ENCODE results near the gene VMP1. TPM values are rescaled to one million over a fixed set of nuclear protein-coding genes. Genes with fewer than 3 reads are reported as not detected.

Gene VMP1
- polyA plus RNA-seq, 3 donors from 2014 or later, result 61.5 to 81.4 (median 66.7) TPM

DNA sequence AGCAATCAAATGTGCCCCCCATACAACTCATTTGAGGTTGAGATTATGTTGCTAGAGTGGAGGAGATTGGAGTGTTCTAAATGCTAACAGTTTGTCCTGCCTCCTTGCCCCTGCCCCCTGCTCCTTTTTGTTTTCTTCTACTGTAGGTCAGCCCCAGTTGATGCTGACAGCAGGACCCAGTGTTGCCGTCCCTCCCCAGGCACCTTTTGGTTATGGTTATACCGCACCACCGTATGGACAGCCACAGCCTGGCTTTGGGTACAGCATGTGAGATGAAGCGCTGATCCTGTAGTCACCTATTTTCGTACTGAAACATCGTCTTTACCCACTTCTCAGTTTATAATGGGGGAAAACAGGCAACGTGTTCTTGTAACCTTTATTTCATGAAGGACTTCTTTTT is 13.9 kb upstream of the VMP1 start:
- no peak overlapping the region for H3K4me3 Mint-ChIP-seq
- peak overlapping the region in 3 of 6 donors; percentile 27 to 74 (median 38) for H3K27ac Mint-ChIP-seq
- no peaks in the 10 kb centered on the region for H3K9me3 Mint-ChIP-seq
- peaks cover 0 to 5% (median 0%) of the 10 kb centered on the region in 3 donors for H3K27me3 Mint-ChIP-seq (ENCODE audit: low read depth in 3 of 3)
- peaks cover 2 to 16% of the 10 kb centered on the region in 2 donors for H3K4me1 Mint-ChIP-seq
- no peak for DNase-seq
- H3K36me3 Mint-ChIP-seq, result peaks cover 12 to 34% (median 12%) of the 10 kb centered on the region in 3 donors

DNA sequence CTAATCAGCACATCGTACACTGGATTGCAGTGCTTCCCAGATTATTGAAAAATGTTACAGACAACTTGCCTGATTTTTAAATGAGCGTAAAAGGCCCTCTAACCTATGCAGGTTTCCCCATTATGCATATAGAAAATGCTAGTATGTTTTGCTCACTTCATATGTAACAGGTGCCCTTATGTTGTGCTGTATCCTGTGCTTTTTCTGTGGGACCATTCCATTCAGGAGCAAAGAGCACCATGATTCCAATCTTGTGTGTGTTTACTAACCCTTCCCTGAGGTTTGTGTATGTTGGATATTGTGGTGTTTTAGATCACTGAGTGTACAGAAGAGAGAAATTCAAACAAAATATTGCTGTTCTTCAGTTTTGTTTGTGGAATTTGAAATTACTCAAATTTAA is 13.1 kb upstream of the VMP1 start:
- Mint-ChIP-seq H3K4me3 (no peak overlapping the region), H3K4me1 (peaks cover 5 to 23% of the 10 kb centered on the region in 2 donors), H3K27ac (peak overlapping the region in 3 of 6 donors; percentile 1 to 9 (median 6)), H3K9me3 (no peaks in the 10 kb centered on the region), H3K27me3 (ENCODE audit: low read depth in 3 of 3) (peaks cover 0 to 5% (median 0%) of the 10 kb centered on the region in 3 donors), H3K36me3 (peaks cover 14 to 34% (median 18%) of the 10 kb centered on the region in 3 donors)
- DNase-seq, result no peak

DNA sequence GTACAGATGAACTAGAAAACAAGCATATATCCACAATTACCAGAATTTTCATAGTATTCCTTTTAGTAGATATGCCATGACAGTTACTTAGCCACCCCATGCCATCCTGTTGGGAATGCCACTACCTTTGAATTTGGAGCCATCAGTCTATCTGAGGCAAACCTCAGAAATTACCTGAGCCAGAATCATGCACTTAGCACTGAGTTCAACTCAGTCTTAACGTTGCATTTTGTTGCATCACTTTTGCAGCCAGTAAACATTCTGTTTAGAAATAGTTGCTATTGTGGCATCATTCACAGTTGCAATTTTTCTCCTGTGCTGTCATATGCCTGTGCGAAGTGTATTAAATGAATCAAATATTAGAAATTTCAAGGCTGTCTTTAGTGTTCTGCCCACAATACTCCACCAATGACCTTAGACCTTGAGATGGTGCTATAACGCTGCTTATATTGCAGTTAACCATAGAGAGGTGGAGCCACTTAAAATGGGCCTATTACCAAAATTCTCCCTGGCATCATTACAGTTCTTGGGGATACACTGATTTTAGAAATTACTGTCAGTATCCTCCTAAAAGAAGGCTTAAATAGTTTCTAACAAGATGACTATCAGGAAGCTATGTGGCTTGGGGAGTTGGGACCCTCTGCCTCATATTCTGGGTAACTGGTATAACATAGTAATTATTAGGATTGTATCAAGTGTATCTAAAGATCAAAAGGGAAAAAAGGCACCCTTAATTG is 11.3 kb upstream of the VMP1 start:
- Mint-ChIP-seq H3K27ac (peak overlapping the region in 1 of 6 donors; percentile 67), H3K9me3 (no peaks in the 10 kb centered on the region), H3K27me3 (ENCODE audit: low read depth in 3 of 3) (peaks cover 0 to 5% (median 0%) of the 10 kb centered on the region in 3 donors), H3K4me3 (no peak overlapping the region), H3K4me1 (peaks cover 12 to 37% of the 10 kb centered on the region in 2 donors), H3K36me3 (peaks cover 10 to 30% (median 12%) of the 10 kb centered on the region in 3 donors)
- DNase-seq, result no peak

DNA sequence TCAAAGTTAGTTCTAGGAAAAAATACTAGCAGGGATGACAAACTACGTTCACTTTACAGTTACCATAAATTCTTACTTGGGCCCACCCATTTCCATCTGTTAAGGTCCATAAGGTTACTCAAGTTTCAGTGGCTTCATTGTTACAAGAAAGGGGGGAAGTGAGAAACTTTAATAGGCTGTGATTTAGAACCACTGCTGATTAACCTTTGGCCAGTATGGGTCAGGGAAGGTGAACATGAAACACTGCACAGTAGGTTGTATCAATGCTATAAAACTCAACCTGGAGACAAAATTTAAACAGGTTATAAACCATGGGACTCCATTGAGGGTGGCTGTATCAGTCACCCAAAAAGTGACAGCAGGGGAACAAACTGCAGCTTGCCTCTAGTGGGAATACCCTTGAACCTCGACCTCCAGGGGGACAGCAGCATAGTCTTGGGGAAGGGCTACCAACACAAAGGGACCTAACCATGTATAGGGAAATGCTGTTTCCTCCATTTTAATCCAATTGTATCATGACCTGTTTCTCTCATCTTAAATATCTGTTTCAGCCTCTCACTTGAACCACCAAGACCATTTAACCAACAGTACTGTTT is 10.7 kb upstream of the VMP1 start:
- Mint-ChIP-seq H3K36me3 (peaks cover 9 to 26% (median 10%) of the 10 kb centered on the region in 3 donors), H3K27me3 (ENCODE audit: low read depth in 3 of 3) (peaks cover 0 to 5% (median 0%) of the 10 kb centered on the region in 3 donors)

GRCh38 chr17:59698143-59698542 is 9.3 kb upstream of the VMP1 start:
- no peak for DNase-seq
- Mint-ChIP-seq H3K27me3 (ENCODE audit: low read depth in 3 of 3) (peaks cover 0 to 5% (median 0%) of the 10 kb centered on the region in 3 donors), H3K36me3 (peaks cover 8 to 24% (median 10%) of the 10 kb centered on the region in 3 donors), H3K4me1 (peaks cover 16 to 47% of the 10 kb centered on the region in 2 donors), H3K27ac (peak overlapping the region in 3 of 6 donors; percentile 44 to 75 (median 60)), H3K9me3 (no peaks in the 10 kb centered on the region), H3K4me3 (no peak overlapping the region)

More for the DNA sequence above, 10.7 kb upstream of the VMP1 start:
- H3K9me3 Mint-ChIP-seq, result no peaks in the 10 kb centered on the region
- no peak overlapping the region for H3K4me3 Mint-ChIP-seq
- H3K27ac Mint-ChIP-seq, result peak overlapping the region in 5 of 6 donors; percentile 27 to 67 (median 40)
- peaks cover 12 to 38% of the 10 kb centered on the region in 2 donors for H3K4me1 Mint-ChIP-seq
- DNase-seq, result no peak

DNA sequence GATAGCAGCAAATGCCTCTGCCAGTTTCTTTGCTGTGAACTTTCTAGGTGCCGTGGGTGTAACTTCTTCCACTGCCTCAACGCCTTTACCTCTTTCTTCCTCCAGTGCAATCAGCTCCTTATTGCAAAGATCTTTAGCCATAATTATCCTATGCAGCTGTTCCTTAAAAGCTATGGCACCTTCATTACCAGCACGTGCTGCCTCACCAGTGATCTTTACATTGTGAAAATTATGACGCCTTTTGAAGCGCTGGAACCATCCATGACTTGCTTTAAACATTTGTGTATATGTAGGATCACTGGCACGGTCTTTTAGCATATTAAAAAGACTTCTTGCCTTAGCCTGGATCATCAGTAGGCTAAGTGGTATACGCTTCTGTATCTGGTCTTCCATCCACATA is 8.2 kb upstream of the VMP1 start:
- H3K36me3 Mint-ChIP-seq, result peaks cover 8 to 24% (median 10%) of the 10 kb centered on the region in 3 donors
- no peak overlapping the region for H3K4me3 Mint-ChIP-seq
- peak overlapping the region in 1 of 6 donors; percentile 22 for H3K27ac Mint-ChIP-seq
- H3K4me1 Mint-ChIP-seq, result peaks cover 18 to 52% of the 10 kb centered on the region in 2 donors
- H3K9me3 Mint-ChIP-seq, result no peaks in the 10 kb centered on the region
- H3K27me3 Mint-ChIP-seq (ENCODE audit: low read depth in 3 of 3), result peaks cover 0 to 3% (median 0%) of the 10 kb centered on the region in 3 donors
- no peak for DNase-seq

DNA sequence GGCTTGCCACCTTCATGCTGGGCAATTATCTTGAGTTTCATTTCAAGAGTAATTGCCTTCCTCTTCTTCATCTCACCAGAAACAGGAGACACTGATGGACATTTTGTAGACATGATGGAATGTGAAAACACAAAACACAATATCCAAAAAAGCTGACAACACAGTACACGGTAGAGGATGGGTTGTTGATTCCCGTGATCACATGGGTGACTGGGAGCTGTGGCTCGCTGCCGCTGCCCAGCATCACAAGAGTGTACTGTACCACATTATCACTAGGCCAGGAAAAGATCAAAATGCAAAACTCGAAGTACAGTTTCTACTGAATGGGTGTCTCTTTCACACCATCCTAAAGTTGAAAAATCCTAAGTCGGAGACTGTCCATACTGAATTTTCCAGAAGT is 7.7 kb upstream of the VMP1 start:
- Mint-ChIP-seq H3K4me3 (no peak overlapping the region), H3K27ac (peak overlapping the region in 2 of 6 donors; percentile 12 to 53), H3K9me3 (no peaks in the 10 kb centered on the region), H3K4me1 (peaks cover 23 to 56% of the 10 kb centered on the region in 2 donors), H3K36me3 (peaks cover 5 to 19% (median 8%) of the 10 kb centered on the region in 3 donors), H3K27me3 (ENCODE audit: low read depth in 3 of 3) (peaks cover 0 to 3% (median 0%) of the 10 kb centered on the region in 3 donors)
- DNase-seq, result no peak

- no peak for DNase-seq
- peaks cover 3 to 11% (median 11%) of the 10 kb centered on the region in 3 donors for H3K36me3 Mint-ChIP-seq
- H3K9me3 Mint-ChIP-seq, result no peaks in the 10 kb centered on the region
- peaks cover 1 to 9% (median 4%) of the 10 kb centered on the region in 3 donors for H3K27me3 Mint-ChIP-seq (ENCODE audit: low read depth in 3 of 3)
- peak overlapping the region in 2 of 6 donors; percentile 15 to 18 for H3K27ac Mint-ChIP-seq
- H3K4me1 Mint-ChIP-seq, result peaks cover 46 to 81% of the 10 kb centered on the region in 2 donors
- H3K4me3 Mint-ChIP-seq, result no peak overlapping the region
These were observed 5.2 kb upstream of the VMP1 start for GRCh38 chr17:59702304-59702703.

GRCh38 chr17:59707971-59708430 is 547 bp downstream of the VMP1 start:
- H3K4me3 Mint-ChIP-seq, result peak overlapping the region; percentile 95 to 100 (median 98)
- peaks cover 4 to 17% (median 9%) of the 10 kb centered on the region in 3 donors for H3K27me3 Mint-ChIP-seq (ENCODE audit: low read depth in 3 of 3)
- H3K9me3 Mint-ChIP-seq, result no peaks in the 10 kb centered on the region
- DNase-seq, result no peak
- H3K27ac Mint-ChIP-seq, result peak overlapping the region; percentile 96 to 100 (median 99)
- peaks cover 54 to 83% of the 10 kb centered on the region in 2 donors for H3K4me1 Mint-ChIP-seq
- H3K36me3 Mint-ChIP-seq, result peaks cover 0 to 4% (median 0%) of the 10 kb centered on the region in 3 donors

DNA sequence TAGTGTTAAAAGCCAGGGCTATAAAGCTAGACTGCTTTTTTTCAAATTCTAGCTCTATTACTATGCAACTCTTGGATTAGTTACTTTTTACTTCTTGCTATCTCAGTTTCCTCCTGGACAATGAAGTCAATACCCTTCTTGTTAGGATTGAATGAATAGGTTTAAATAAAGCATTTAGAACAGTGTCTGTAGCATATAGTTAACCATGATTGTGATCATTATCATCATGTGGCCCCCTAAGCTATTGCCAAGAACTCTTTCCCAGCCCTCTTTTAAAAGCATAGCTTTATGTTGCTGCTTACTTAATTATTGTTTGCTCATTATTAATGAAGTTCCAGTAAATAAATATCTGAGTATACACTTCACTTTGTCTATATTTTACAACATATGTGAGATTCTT is 4.5 kb downstream of the VMP1 start:
- peaks cover 0 to 4% (median 0%) of the 10 kb centered on the region in 3 donors for H3K36me3 Mint-ChIP-seq
- H3K4me3 Mint-ChIP-seq, result no peak overlapping the region
- peaks cover 4 to 11% (median 9%) of the 10 kb centered on the region in 3 donors for H3K27me3 Mint-ChIP-seq (ENCODE audit: low read depth in 3 of 3)
- no peak for DNase-seq
- no peaks in the 10 kb centered on the region for H3K9me3 Mint-ChIP-seq
- peaks cover 32 to 67% of the 10 kb centered on the region in 2 donors for H3K4me1 Mint-ChIP-seq
- no peak overlapping the region for H3K27ac Mint-ChIP-seq

GRCh38 chr17:59712862-59713261 is 5.4 kb downstream of the VMP1 start:
- no peaks in the 10 kb centered on the region for H3K9me3 Mint-ChIP-seq
- DNase-seq, result no peak
- peak overlapping the region in 2 of 6 donors; percentile 11 to 69 for H3K27ac Mint-ChIP-seq
- H3K27me3 Mint-ChIP-seq (ENCODE audit: low read depth in 3 of 3), result peaks cover 0 to 2% (median 2%) of the 10 kb centered on the region in 3 donors
- no peaks in the 10 kb centered on the region for H3K36me3 Mint-ChIP-seq
- peaks cover 25 to 58% of the 10 kb centered on the region in 2 donors for H3K4me1 Mint-ChIP-seq
- H3K4me3 Mint-ChIP-seq, result no peak overlapping the region

GRCh38 chr17:59714255-59714654 is 6.8 kb downstream of the VMP1 start:
- H3K36me3 Mint-ChIP-seq, result no peaks in the 10 kb centered on the region
- no peak for DNase-seq
- peaks cover 0 to 3% (median 0%) of the 10 kb centered on the region in 3 donors for H3K27me3 Mint-ChIP-seq (ENCODE audit: low read depth in 3 of 3)
- H3K4me3 Mint-ChIP-seq, result no peak overlapping the region
- no peaks in the 10 kb centered on the region for H3K9me3 Mint-ChIP-seq
- H3K27ac Mint-ChIP-seq, result no peak overlapping the region
- peaks cover 17 to 54% of the 10 kb centered on the region in 2 donors for H3K4me1 Mint-ChIP-seq

DNA sequence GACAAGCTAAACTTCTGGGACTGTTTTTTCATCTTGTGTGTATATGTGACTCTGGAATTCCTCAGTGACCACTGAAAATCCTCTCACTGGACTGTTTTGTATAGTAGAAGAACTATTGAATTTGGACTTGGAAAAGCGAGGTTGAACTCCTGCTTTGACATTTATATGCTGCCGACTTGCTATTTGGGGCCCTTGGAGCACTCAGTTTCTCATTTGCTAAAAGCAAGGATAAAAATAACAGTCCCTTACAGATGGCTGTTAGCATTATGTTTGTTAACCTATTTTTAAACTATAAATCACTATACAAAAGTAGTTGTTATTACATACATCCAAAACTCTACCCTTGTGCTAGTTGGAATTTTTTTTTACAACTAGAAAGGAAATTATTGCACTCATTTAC is 9.0 kb downstream of the VMP1 start:
- H3K27me3 Mint-ChIP-seq (ENCODE audit: low read depth in 3 of 3), result peaks cover 0 to 3% (median 0%) of the 10 kb centered on the region in 3 donors
- no peak overlapping the region for H3K27ac Mint-ChIP-seq
- H3K4me3 Mint-ChIP-seq, result no peak overlapping the region
- peaks cover 11 to 47% of the 10 kb centered on the region in 2 donors for H3K4me1 Mint-ChIP-seq
- no peaks in the 10 kb centered on the region for H3K9me3 Mint-ChIP-seq
- H3K36me3 Mint-ChIP-seq, result no peaks in the 10 kb centered on the region
- DNase-seq, result no peak

- Mint-ChIP-seq H3K27ac (no peak overlapping the region), H3K4me3 (no peak overlapping the region), H3K4me1 (peaks cover 13 to 41% of the 10 kb centered on the region in 2 donors), H3K9me3 (no peaks in the 10 kb centered on the region), H3K27me3 (ENCODE audit: low read depth in 3 of 3) (peaks cover 0 to 6% (median 2%) of the 10 kb centered on the region in 3 donors), H3K36me3 (no peaks in the 10 kb centered on the region)
- no peak for DNase-seq
These were observed 12.1 kb downstream of the VMP1 start for GRCh38 chr17:59719526-59719925.

All from immature natural killer cell (primary cell).